Psoas muscle (tissue), 8 donors: Measurements from ENCODE around the gene SOD3. TPM values are rescaled to one million over a fixed set of nuclear protein-coding genes. Genes with fewer than 3 reads are reported as not detected.
A peak's percentile ranks its signal among the peaks of the same experiment; 100 is the strongest.

Source experiments
- ATAC-seq, 4 donors: fragments of 200-7000 bp; cut with Tn5 transposase; one replicate each; pipeline ENCODE4 v1.9.1; 2020; ENCODE audit warnings: moderate library complexity in 3 of 4, mild to moderate bottlenecking in 2 of 4
- DNase-seq, 2 donors: peaks; one replicate each; pipeline ENCODE4 v3.0.0-alpha.2; 2020
- H3K27ac ChIP-seq: fragments of 200-600 bp; one replicate; pipeline ENCODE4 v1.8.0; 2022
- H3K27me3 ChIP-seq, 3 donors: fragments of 200-600 bp in 1 of 3; one replicate each; pipeline versions ENCODE4 v1.6.1 to v1.8.0; 2013 to 2022; ENCODE audit warnings: low read length in 2 of 3, mild to moderate bottlenecking in 2 of 3, moderate library complexity in 1 of 3; ENCODE audit not compliant: insufficient read depth in 3 of 3
- H3K36me3 ChIP-seq, 2 donors: fragments of 200-600 bp in 1 of 2; one replicate each; pipeline versions ENCODE4 v1.6.1 to v1.8.0; 2013 to 2022; ENCODE audit warnings: low read depth in 1 of 2, mild to moderate bottlenecking in 1 of 2, moderate library complexity in 1 of 2; ENCODE audit not compliant: insufficient read depth in 1 of 2
- H3K4me1 ChIP-seq: fragments of 200-600 bp; one replicate; pipeline ENCODE4 v1.8.0; 2022
- H3K4me3 ChIP-seq: fragments of 200-600 bp; one replicate; pipeline ENCODE4 v1.8.0; 2022; ENCODE audit warnings: mild to moderate bottlenecking
- H3K9me3 ChIP-seq: fragments of 200-600 bp; one replicate; pipeline ENCODE4 v1.8.0; 2022
- WGBS, 3 donors: extraction: QIAGEN DNeasy Blood & Tissue Kit; methylation state at CpG; one replicate each; pipeline versions ENCODE4 v1.1.6 to v1.1.7; 2013; 5-methylcytosine and 5-hydroxymethylcytosine counted together
- intact Hi-C, 2 donors: fragments of 100-400 bp; cut with DNase I; formaldehyde crosslinking; loops; one replicate each; pipeline versions ENCODE4 v1.11.0 to v1.14.2; 2022
- polyA plus RNA-seq, 3 donors: library from polyadenylated mRNA; stranded (reverse); fragments of 200-250 nt; gene quantifications; one replicate each; pipeline ENCODE4 v1.2.3, GENCODE V29; 2013
- total RNA-seq, 4 donors: library from RNA; stranded (reverse); fragmentation: NEBNext Ultra II Directional in 2 of 4; extraction: Animal tissue kit (Norgen Biotek cat#: 25700) in 2 of 4; gene quantifications; one replicate each; pipeline versions ENCODE4 v1.2.1 to v1.2.4, GENCODE V29; 2021 to 2023
- TF ChIP-seq, protein P1 (sequence below): fragments of 200-600 bp; IDR thresholded peaks from one replicate; pipeline ENCODE4 v1.8.0; 2022; ENCODE audit warnings: antibody characterized with exemption
- donor health status: healthy with polysubstance abuse.
- donor health status: DM: no; HTN: no; CAD: no; lungs with moderate emphysema.
- donor health status: Bipolar disorder and iron deficiency.
- donor health status: healthy.
- donor health status: DM: yes; HTN: yes; CAD: no.
- donor health status: DM: no; HTN: no; CAD: no.
- donor health status: DM: no; HTN: no; CAD: no.
- donor health status: DM: yes; HTN: yes; CAD: no.

Gene SOD3
- total and polyA plus RNA-seq, 7 donors: 1.5 to 15.6 (median 5.3) TPM

DNA sequence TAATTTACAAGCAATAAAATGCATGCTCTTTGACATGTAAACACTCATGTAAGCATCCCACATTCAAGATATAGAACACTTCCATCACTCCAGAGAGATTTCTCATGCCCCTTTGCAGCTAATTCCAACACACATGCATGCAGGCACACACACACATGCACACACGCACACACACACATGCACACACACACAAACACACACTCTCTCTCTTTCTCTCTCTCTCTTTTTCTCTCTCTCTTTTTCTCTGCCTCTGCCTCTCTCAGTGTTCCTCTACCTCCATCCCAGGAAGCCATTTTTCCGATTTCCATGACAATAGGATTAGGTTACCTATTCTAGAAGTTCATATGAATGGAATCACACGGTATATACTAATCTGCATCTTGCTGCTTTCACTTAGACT, 11.9 kb upstream of the SOD3 start:
- Histone ChIP-seq H3K4me3 (no peak overlapping the region), H3K27ac (no peak overlapping the region), H3K36me3 (no peaks in the 10 kb centered on the region), H3K4me1 (peaks cover 6% of the 10 kb centered on the region), H3K27me3 (no peaks in the 10 kb centered on the region), H3K9me3 (no peaks in the 10 kb centered on the region)
- TF ChIP-seq, protein P1, sequence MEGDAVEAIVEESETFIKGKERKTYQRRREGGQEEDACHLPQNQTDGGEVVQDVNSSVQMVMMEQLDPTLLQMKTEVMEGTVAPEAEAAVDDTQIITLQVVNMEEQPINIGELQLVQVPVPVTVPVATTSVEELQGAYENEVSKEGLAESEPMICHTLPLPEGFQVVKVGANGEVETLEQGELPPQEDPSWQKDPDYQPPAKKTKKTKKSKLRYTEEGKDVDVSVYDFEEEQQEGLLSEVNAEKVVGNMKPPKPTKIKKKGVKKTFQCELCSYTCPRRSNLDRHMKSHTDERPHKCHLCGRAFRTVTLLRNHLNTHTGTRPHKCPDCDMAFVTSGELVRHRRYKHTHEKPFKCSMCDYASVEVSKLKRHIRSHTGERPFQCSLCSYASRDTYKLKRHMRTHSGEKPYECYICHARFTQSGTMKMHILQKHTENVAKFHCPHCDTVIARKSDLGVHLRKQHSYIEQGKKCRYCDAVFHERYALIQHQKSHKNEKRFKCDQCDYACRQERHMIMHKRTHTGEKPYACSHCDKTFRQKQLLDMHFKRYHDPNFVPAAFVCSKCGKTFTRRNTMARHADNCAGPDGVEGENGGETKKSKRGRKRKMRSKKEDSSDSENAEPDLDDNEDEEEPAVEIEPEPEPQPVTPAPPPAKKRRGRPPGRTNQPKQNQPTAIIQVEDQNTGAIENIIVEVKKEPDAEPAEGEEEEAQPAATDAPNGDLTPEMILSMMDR: no peak
- DNase-seq (no peak), ATAC-seq (no peak)
- intact Hi-C loops: no loop called here
- 74 to 76% (median 75%) methylated on average over 3 of the region's 3 CpGs for WGBS, 3 donors

DNA sequence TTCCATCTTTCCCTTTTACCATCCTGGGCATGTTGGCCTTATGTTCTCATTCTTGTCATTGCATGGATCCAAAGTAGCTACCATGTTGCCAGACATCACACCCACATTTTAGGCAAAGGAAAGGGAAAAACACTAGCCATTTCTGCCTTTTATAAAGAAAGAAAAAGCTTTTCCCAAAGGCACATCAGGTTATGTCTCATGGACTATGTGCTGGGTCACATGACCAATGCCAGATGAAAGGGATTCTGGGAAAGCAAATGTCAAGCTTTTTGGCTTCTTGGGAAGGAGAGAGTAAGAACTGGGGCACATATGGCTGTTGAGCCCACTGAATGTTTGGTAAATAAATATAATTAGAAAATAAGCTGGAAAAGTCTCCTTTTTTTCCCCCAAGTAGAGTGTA, 4.3 kb upstream of the SOD3 start:
- no peak for DNase-seq
- intact Hi-C loops: loop anchor here in 1 of 2 donors (5.0 to 10.0 kb wide), 2 partner anchors 39 to 206 kb away; partner anchors contain the start of gene DHX15
- Histone ChIP-seq H3K27me3 (no peaks in the 10 kb centered on the region), H3K4me3 (no peak overlapping the region), H3K27ac (no peak overlapping the region), H3K4me1 (peaks cover 18% of the 10 kb centered on the region), H3K9me3 (no peaks in the 10 kb centered on the region), H3K36me3 (no peaks in the 10 kb centered on the region)
- TF ChIP-seq, protein P1: no peak
- no peak for ATAC-seq

DNA sequence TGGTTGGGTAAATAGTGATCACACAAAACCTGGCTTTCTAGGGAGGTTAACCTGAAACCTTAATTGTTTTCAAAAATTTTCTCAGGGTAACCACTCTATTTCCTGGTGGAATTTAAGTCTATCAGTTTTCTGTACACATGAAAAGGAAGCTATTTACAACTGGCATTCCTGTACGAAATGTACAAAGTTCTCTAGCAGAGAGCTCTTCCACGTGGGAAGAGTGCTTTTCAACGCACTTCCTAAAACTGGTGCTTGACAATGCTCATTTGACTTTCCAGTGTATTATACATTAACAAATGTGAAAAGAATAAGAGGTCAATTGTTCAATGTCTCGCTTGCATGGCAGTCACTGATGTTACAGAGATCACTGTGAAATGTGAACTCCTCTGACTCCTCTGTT, 2.8 kb upstream of the SOD3 start:
- no peaks in the 10 kb centered on the region for H3K27me3 ChIP-seq
- WGBS, 3 donors: 54 to 74% (median 65%) methylated on average over 4 of the region's 4 CpGs
- H3K9me3 ChIP-seq: no peaks in the 10 kb centered on the region
- H3K36me3 ChIP-seq: no peaks in the 10 kb centered on the region
- intact Hi-C loops: loop anchor here in 1 of 2 donors (5.0 to 10.0 kb wide), 2 partner anchors 40 to 208 kb away; partner anchors contain the start of gene DHX15
- H3K27ac ChIP-seq: no peak overlapping the region
- ATAC-seq (no peak), DNase-seq (no peak)
- TF ChIP-seq, protein P1: no peak
- H3K4me1 ChIP-seq: peaks cover 18% of the 10 kb centered on the region
- H3K4me3 ChIP-seq: no peak overlapping the region

DNA sequence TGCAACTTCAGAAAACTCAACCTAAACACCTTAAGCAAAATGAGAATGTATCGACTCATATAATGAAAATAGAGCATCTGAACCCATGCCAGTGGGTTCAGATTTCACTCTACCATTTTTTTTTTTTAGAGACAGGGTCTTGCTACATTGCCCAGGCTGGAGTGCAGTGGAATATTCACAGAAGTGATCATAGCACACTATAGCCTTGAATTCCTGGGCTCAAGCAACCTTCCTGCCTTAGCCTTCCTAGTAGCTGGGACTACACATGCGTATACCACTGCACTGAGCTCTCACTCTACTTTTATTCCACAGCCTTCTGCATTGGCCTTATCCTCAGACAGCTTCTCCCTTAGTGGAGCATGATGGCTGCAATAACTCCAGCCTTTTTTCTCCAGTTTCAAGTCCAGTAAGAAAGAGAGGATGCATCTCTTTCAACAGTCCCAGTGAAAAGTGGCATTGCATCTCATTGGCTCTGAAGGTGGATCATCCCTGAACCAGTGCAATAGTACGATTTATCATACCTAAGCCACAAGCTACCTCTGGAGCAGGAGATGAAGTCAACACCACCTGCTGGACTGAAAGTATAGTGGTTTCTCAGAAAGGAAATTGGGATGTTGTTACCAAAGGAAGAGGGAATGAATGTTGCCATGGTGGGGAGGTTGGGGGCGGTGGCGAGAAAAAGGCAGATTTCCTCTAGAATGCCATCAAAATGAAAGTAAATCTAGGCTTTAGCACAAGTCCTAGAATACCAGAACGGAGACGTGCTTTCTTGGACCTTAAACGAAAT, 2.0 kb upstream of the SOD3 start:
- peak overlapping the region; percentile 11 for H3K4me3 ChIP-seq
- no peak for DNase-seq
- H3K9me3 ChIP-seq: no peaks in the 10 kb centered on the region
- intact Hi-C loops: loop anchor here in 1 of 2 donors (5.0 to 10.0 kb wide), 2 partner anchors 41 to 209 kb away; partner anchors contain the start of gene DHX15
- no peaks in the 10 kb centered on the region for H3K36me3 ChIP-seq
- peaks cover 18% of the 10 kb centered on the region for H3K4me1 ChIP-seq
- TF ChIP-seq, protein P1: peak; percentile 28
- peak overlapping the region; percentile 74 for H3K27ac ChIP-seq
- no peaks in the 10 kb centered on the region for H3K27me3 ChIP-seq
- WGBS, 3 donors: 79 to 82% (median 80%) methylated on average over 8 of the region's 8 CpGs
- ATAC-seq: no peak
